ENCODE data around the gene KCNMA1. TPM values are rescaled to one million over a fixed set of nuclear protein-coding genes. Genes with fewer than 3 reads are reported as not detected.

The KCNMA1 gene
- polyA plus RNA-seq, 1 of the 3 experiments (the other 2 are of a cell fraction): 107 TPM

GRCh38 chr10:77393821-77394501 lies 243.6 kb downstream of the KCNMA1 start:
- CTCF ChIA-PET: interaction anchor here (0.9 to 10.8 kb wide), 10 partner anchors 10 to 318 kb away, joined by 3 to 96 read pairs (median 5); no protein-coding TSS in a partner anchor
- POLR2A ChIA-PET: no interaction called here

GRCh38 chr10:77393411-77393810 lies 244.2 kb downstream of the KCNMA1 start:
- H3K9me3 ChIP-seq: no peaks in the 10 kb centered on the region
- TF ChIP-seq GABPA (IDR thresholded peaks at IDR 0.05; ENCODE audit: low read depth) (no peak), RCOR1 (IDR thresholded peaks at IDR 0.05; ENCODE audit: low read length) (no peak), POLR2AphosphoS5 (IDR thresholded peaks at IDR 0.05; ENCODE audit: low read depth, low read length) (no peak), NRF1 (IDR thresholded peaks at IDR 0.05; ENCODE audit: low read depth, low read length) (no peak), RXRA (IDR thresholded peaks at IDR 0.05; ENCODE audit: borderline replicate concordance, low read depth) (no peak), FOXM1 (IDR thresholded peaks at IDR 0.05; ENCODE audit: low read depth) (no peak)
- TF ChIP-seq, protein P1, sequence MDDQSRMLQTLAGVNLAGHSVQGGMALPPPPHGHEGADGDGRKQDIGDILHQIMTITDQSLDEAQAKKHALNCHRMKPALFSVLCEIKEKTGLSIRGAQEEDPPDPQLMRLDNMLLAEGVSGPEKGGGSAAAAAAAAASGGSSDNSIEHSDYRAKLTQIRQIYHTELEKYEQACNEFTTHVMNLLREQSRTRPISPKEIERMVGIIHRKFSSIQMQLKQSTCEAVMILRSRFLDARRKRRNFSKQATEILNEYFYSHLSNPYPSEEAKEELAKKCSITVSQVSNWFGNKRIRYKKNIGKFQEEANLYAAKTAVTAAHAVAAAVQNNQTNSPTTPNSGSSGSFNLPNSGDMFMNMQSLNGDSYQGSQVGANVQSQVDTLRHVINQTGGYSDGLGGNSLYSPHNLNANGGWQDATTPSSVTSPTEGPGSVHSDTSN (IDR thresholded peaks at IDR 0.05): no peak
- H3K4me2 ChIP-seq: peak overlapping the region; percentile 44; the same call in 1 of the 2 replicates
- H4K20me1 ChIP-seq (ENCODE audit: insufficient read depth): peaks cover 3% of the 10 kb centered on the region; the same call in 1 of the 2 replicates
- CTCF ChIA-PET: interaction anchor here (0.6 to 10.8 kb wide), 14 partner anchors 10 to 327 kb away, joined by 3 to 96 read pairs (median 4); no protein-coding TSS in a partner anchor
- H3F3A ChIP-seq (replicated peaks; ENCODE audit: insufficient read depth): peaks cover 26% of the 10 kb centered on the region
- H3K9ac ChIP-seq: 0 out of 2 replicates have a peak overlapping the region, but pooled peaks have one; percentile 13
- no peak for DNase-seq
- POLR2A ChIA-PET: no interaction called here
- no peaks in the 10 kb centered on the region for H3K27me3 ChIP-seq (ENCODE audit: insufficient read depth)
- H3K9me2 ChIP-seq: no peaks in the 10 kb centered on the region
- no peak overlapping the region for H2AFZ ChIP-seq (ENCODE audit: low read depth)
- H3K4me1 ChIP-seq (ENCODE audit: control insufficient read depth in 1 of 2, insufficient read depth in 2 of 2, low read depth in 1 of 2, low read length in 1 of 2): peaks cover 36 to 55% of the 10 kb centered on the region in 2 experiments
- peak overlapping the region; percentile 78 to 95 for H3K27ac ChIP-seq (ENCODE audit: low read depth in 2 of 2, low read length in 1 of 2)
- H3K4me3 ChIP-seq (ENCODE audit: low read depth in 2 of 2, low read length in 1 of 2): no peak overlapping the region
- H3K79me2 ChIP-seq (ENCODE audit: insufficient read depth): peaks cover 7% of the 10 kb centered on the region; the same call in 1 of the 2 replicates
- 90% methylated on average over 3 of the region's 3 CpGs for WGBS (ENCODE audit: low lambda C conversion rate)
- no peaks in the 10 kb centered on the region for H3K36me3 ChIP-seq (replicated peaks in 1 of 2; ENCODE audit: control insufficient read depth in 1 of 2, insufficient read depth in 2 of 2, low read length in 1 of 2)

More at GRCh38 chr10:77393821-77394501, 243.6 kb downstream of the KCNMA1 start:
- Histone ChIP-seq H3F3A (replicated peaks; ENCODE audit: insufficient read depth) (peaks cover 26% of the 10 kb centered on the region), H3K27me3 (ENCODE audit: insufficient read depth) (no peaks in the 10 kb centered on the region), H3K79me2 (ENCODE audit: insufficient read depth) (peaks cover 7% of the 10 kb centered on the region; the same call in 1 of the 2 replicates), H3K9ac (no peak overlapping the region), H3K27ac (ENCODE audit: low read depth in 2 of 2, low read length in 1 of 2) (peak overlapping the region; percentile 78 to 95), H4K20me1 (ENCODE audit: insufficient read depth) (peaks cover 3% of the 10 kb centered on the region; the same call in 1 of the 2 replicates), H3K4me2 (peak overlapping the region; percentile 44; the same call in 1 of the 2 replicates), H3K9me2 (no peaks in the 10 kb centered on the region), H2AFZ (ENCODE audit: low read depth) (no peak overlapping the region), H3K4me3 (ENCODE audit: low read depth in 2 of 2, low read length in 1 of 2) (no peak overlapping the region), H3K36me3 (replicated peaks in 1 of 2; ENCODE audit: control insufficient read depth in 1 of 2, insufficient read depth in 2 of 2, low read length in 1 of 2) (no peaks in the 10 kb centered on the region), H3K9me3 (no peaks in the 10 kb centered on the region), H3K4me1 (ENCODE audit: control insufficient read depth in 1 of 2, insufficient read depth in 2 of 2, low read depth in 1 of 2, low read length in 1 of 2) (peaks cover 35 to 51% of the 10 kb centered on the region in 2 experiments)
- 91% methylated on average over 5 of the region's 9 CpGs for WGBS (ENCODE audit: low lambda C conversion rate)
- TF ChIP-seq, protein P1 (IDR thresholded peaks at IDR 0.05): no peak
- no peak for TF ChIP-seq IRF3 (IDR thresholded peaks at IDR 0.05; ENCODE audit: low read depth, low read length)
- no peak for TF ChIP-seq SIN3A (IDR thresholded peaks at IDR 0.05; ENCODE audit: borderline replicate concordance, low read depth, low read length)
- no peak for TF ChIP-seq RAD21 (IDR thresholded peaks at IDR 0.05; ENCODE audit: low read length)
- no peak for TF ChIP-seq MEF2A (IDR thresholded peaks at IDR 0.05; ENCODE audit: borderline replicate concordance, low read depth)
- no peak for TF ChIP-seq USF2 (IDR thresholded peaks at IDR 0.05; ENCODE audit: borderline replicate concordance, low read depth, low read length)
- TF ChIP-seq RFX5 (IDR thresholded peaks at IDR 0.05; ENCODE audit: low read length): no peak
- TF ChIP-seq EZH2phosphoT487 (IDR thresholded peaks at IDR 0.05; ENCODE audit: borderline replicate concordance, low read depth): no peak
- peak in 1 of 2 experiments; percentile 15; a peak in 1 of 4 replicates for TF ChIP-seq EP300 (IDR thresholded peaks at IDR 0.05; ENCODE audit: borderline replicate concordance in 1 of 2, low read depth in 1 of 2, low read length in 1 of 2)
- no peak for TF ChIP-seq YY1 (IDR thresholded peaks at IDR 0.05; ENCODE audit: low read depth)
- TF ChIP-seq RCOR1 (IDR thresholded peaks at IDR 0.05; ENCODE audit: low read length): 0 out of 2 replicates have a peak, but pooled peaks have one; percentile 17
- TF ChIP-seq FOSL2 (IDR thresholded peaks at IDR 0.05; ENCODE audit: borderline replicate concordance, low read depth): no peak
- no peak for DNase-seq

Measured in SK-N-SH (cell line).